GM21515 (cell line): ENCODE results near the gene NTN5.
"Not testable (repeated sequence)": the region's sequence is repeated elsewhere in the genome, so short reads cannot be mapped to it uniquely, and the experiment has no call there.

Source experiments
- ATAC-seq: cut with Tn5 transposase; IDR thresholded peaks from one replicate; pipeline ENCODE4 v1.9.1; 2021; ENCODE audit not compliant: unreplicated experiment

NTN5 gene

DNA sequence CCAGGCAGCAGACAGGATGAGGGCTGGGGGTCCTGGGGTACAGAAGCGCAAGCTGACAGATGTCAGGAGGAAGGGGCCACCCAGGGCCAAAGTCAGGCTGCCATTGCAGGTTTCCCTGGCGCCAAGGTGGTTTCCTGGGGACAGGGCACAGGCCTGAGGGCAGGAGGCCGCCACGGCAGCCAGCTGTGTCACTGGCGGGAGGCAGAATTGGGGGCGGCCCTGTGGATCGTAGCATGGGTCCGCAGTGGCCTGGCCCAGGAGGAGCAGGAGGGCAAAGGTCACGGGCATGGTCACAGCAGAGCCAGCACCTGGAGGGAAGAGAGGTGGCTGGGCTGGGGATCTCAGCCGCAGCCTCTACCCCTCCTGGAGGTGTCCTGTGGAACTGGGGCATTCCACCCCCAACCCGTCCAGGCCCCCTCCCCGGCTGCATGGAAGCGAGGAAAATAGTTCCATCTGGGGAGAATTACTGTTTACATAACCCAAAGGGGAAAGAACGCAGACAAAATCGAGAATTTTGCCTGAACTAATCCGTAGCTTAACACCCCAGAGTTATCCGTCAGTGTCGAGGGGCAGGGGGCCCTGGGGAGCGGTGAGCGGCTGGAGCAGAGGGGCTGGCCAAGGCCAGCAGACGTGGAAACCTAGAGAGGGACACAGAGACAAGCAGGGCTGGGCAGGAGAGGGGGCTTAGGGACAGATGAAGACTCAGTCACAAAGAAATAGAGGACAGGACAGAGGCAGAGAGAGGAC lies 1.9 kb downstream of the NTN5 start:
- ATAC-seq: no peak

DNA sequence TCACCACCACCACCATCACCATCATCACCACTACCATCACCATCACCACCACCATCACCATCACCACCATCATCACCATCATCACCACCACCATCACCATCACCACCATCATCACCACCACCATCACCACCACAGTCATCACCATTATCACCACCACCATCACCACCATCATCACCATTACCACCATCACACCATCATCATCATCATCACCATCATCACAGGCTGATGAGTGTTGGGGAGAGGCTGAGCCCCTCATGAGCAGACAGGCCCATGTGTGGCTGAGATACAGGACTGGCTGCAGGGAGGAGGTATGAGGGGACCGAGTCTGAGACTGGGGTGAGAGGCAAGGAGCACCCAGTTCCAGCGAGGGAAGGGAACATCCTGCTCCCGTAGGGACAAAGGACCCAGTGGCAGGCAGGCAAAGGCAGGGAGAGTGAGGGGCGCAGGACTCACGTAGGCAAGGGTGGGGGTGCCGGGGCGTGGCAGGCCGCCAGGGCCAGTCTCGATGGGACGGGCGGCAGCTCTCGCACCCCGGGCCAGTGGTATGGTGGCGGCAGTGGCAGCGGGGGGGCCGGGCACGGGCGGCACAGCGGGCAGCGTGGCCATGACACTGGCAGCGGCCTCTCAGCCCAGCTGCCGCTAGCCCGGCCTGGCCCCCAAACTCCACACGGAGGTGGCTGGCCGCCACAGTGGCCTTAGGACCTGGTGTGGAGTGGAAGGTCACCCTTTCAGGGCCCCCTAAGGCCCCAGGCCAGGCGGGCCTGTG lies 2.7 kb downstream of the NTN5 start:
- ATAC-seq: no peak

DNA sequence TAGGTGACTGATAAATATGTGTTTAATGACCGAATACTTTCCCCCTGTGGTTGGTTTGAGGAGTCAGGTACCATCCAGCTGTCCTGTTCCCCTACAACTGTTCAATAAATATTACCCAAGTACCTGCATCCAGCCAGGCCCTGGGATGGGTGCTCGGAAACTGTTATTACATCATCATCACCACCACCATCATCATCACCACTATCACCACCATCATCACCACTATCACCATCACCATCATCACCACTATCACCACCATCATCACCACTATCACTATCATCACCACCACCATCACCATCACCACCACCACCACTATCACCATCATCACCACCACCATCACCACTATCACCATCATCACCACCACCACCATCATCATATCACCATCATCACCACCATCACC lies 4.1 kb downstream of the NTN5 start:
- no peak for ATAC-seq

DNA sequence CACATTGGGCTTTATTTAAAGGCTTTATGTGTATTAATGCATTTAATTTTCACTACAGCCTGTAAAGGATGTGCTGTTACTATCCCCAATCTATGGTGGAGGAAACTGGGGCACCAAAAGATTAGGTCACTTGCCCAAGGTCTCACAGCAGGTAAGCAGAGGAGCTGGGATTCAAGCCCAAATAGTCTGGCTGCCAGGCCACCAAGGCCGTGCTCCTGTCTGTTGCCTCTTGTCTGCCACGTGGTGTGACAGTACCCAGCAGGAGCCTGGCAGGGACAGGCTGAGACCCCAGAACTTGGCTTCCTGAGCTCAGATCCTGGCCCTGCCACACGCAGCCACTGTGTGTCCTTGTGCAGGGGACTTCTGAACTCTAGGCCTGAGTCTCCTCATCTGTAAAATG lies 4.5 kb downstream of the NTN5 start:
- no peak for ATAC-seq

DNA sequence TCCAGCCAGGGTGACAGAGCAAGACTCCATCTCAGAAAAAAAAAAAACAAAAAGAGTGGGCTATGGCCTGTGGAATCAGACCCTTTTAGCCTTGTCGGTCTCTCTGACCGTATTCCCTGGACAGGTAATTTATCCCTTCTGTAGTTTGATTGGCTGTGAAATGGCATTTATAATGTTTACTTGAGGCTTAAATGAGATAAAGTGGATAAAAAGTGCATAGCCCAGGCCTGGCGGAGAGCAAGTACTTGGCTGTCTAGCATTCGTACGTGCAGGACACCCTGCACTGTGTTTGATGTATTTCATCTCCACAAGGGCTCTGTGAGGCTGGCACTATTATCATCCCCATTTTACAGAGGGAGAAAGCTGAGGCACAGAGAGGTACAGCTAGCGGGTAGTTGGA lies 7.0 kb downstream of the NTN5 start:
- no peak for ATAC-seq

DNA sequence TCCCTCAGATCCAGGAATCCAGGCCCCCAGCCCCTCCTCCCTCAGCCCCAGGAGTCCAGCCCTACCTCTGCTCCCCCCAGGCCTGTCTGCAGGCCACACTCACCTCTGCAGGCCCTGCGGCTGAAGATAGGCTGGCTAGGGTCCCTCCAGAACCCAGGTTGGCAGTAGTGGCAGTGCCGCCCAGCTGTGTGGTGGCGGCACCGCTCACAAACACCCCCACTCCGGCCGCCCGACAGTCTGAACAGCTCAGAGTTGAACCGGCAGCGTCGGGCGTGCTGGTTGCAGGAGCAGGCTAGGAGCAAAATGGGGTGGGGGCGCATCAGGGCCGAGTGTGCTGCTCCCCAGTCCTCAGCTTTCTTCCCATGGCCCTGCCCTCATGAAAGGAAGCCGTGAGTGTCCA lies 8.3 kb downstream of the NTN5 start:
- ATAC-seq: no peak

DNA sequence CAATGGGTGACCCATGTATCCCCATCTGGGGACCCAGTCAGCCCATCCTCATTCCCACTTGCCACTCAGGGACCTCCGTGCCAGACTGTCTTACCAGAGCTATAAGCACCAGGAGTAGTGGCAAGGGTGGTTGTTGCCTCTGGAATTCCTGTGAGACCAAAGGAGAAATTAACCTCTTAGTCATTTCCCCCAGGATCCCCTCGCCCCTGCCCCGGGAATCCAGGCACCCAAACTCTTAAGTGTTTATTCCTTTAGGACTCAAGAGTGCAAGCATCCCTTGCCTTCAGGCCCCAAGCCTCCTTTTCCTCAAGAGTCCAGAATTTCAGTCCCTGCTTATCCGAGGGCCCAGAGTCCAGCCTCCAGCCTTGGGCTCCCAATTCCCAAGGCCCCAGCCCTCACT lies 9.2 kb downstream of the NTN5 start:
- no peak for ATAC-seq

DNA sequence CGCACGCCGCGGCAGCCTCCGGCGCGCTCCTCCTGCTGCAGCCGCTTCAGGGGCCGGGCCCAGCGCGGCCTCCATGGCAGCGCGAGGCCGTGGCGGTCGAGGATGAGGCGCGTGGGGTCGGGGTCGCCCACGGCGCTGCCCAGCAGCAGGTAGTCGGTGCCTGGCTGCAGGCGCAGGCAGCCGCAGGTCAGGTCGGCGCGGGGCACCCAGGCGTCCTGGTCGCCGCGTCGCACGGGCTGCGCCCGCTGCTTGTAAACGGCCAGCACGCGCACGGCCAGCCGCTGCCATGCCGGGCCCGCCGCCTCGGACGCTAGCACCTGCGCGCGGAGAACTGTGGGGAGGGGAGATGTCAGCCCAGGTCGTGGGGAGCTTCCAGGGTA lies 11.1 kb downstream of the NTN5 start:
- ATAC-seq: no peak

DNA sequence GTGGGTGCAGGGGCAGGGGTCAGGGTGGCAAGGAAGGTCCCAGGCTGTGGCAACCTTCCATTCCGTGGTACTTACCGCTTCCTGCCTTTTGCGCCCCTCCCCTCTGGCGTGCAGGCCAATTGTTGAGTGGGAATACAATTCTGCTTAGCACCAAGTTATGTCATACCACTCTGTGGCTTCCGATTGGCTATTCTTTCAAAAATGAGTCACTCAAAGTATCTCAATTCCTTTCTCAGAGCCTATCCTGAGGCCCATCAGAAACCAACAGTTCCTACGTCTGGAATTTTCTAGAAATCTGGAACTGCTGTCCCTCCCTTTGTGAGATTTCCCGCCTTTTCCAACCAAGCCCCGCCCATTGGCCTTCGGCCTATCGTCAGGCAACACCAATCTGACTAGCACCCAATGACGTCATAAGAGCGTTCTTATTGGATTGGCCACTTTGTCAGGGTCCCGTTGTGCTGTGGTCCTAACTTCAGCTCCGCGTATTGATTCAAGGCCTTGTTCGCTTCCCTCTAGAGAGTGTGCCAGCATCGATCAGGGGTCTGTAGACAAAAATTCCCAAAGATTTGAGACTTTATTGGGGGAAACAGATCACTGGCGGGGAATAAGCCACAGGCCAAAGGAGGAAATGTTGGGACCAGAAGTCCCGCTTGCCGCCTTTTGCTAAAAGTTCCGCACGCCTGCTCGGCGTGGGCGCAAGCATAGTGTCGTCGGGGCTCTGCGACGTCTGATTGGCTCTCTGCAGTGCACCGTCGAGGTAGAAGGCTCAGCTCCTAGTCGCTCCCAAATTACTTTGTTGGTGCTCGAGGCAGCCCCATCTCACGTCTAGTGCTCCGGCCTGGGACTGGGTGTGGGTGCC lies 11.7 kb downstream of the NTN5 start:
- no peak for ATAC-seq

DNA sequence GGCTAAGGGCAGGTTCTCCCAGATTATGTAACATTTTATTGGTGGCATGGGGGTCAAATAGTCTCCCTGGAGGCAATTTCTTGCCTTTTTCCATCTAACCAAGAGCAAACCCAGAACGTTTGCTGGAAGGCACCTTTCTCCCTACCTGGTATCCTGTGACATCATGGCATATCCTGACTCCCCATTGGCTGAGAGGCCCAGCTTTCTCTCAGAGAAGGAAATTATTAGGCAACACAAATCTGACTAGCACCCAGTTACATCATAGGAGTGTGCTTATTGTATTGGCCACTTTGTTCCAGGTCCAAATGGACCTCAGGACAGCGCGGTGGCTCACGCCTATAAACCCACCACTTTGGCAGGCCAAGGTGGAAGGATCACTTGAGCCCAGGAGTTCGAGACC lies 13.0 kb downstream of the NTN5 start:
- no peak for ATAC-seq

DNA sequence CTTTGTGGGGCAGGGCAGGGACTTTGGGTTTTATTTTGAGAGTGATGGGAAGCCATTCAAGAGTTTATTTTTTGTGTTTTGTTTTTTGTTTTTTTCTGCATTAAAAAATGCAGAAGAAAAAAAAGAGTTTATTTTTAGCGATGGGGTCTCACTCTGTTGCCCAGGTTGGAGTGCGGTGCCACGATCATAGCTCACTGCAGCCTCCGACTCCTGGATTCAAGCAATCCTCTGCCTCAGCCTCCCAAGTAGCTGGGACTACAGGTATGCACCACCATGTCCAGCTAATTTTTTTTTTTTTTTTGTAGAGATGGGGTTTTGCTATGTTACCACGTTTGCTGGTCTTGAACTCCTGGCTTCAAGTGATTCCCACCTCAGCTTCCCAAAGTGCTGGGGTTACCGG lies 14.3 kb downstream of the NTN5 start:
- no peak for ATAC-seq

DNA sequence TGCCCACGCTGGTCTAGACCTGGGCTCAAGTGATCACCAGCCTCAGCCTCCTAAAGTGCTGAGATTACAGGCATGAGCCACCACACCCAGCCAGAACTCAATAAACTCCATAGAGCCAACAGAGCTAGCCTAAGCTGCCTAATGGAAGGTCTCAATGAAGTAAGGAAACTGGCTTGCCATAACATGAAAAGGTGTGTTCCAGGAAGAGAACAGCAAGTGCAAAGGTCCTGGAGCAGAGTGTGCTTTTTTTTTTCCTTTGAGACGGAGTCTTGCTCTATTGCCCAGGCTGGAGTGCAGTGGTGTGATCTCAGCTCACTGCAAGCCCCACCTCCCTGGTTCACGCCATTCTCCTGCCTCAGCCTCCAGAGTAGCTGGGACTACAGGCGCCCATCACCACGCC lies 15.0 kb downstream of the NTN5 start:
- ATAC-seq: not testable (repeated sequence)

DNA sequence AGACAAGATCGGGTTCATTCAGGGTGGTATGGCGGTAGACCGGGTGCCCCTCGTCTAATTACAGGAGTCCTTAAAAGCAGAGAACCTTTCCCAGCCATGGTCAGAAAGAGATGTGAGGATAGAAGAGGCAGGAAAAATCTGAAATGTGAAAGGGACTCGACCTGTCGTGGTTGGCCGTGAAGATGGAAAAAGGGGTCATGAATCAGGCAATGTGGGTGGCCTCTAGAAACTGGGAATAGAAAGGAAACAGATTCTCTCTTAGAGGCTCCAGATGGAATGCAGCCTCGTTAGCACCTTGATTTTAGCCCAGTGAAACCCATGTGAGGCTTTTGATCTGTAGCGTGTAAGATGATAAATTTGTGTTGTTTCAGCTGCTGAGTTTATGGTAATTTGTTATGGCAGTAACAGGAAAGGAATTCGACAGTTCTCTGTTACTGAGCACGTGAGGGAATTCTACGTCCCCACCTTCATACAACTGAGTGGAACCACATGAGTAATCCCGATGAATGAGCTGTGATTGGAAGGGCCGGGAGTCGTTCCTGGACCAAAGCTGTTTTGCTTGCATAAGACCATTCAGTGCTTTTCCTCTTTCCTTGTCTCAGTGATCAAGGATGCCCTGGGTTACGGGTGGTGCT lies 15.9 kb downstream of the NTN5 start:
- ATAC-seq: no peak

DNA sequence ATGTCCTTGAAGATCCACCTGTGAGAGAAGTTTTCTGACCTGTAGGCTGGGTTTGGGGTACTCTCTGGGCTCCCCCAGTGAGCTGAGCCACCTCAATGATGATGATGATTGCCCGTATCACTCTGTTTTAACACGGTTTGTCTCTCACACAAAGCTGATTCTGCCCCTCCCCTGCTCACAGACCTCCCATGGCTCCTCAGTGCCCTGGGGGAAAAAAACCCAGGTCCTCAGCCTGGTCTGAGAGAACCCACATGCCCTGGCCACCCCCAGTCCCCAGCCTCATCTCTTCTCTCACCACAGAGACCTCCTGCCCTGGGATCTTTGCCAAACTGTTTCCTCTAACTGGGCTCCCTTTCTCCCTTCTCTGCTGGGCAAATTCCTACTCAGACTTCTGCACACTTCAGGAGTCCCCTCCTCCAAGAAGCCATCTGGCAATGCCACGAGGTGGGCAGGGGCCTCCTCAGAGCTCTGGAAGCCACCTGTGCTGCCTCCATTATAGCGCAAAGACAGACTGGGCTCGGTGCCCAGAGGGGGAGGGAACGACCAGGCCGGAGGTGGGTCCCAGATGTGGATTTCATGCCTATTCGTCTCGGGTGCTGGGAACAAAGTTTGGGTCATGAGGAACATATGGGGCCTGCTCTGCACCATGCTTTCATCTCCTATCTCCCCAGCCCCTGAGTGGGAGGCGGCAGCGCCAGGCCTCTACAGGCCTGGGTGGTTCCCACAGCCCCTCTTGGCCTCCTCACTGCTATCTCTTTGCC lies 18.3 kb downstream of the NTN5 start:
- ATAC-seq: no peak

DNA sequence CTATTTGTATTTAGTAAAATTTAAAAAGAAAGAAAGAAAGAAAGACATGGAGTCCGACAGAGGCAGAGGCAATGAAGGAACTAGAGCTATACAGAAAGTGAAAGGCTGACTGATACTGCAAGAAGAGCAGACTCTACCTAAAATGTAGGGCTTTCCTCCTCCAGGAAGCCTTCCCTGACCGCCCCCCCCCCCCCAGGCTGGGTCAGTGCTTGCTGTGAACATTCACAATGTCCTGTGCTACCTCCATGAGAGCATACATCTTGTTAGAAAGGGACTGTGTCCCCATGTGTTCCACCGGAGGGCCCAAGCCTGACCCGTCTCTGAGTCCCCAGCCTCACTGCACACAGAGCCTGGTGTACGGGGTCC lies 21.2 kb downstream of the NTN5 start:
- no peak for ATAC-seq

DNA sequence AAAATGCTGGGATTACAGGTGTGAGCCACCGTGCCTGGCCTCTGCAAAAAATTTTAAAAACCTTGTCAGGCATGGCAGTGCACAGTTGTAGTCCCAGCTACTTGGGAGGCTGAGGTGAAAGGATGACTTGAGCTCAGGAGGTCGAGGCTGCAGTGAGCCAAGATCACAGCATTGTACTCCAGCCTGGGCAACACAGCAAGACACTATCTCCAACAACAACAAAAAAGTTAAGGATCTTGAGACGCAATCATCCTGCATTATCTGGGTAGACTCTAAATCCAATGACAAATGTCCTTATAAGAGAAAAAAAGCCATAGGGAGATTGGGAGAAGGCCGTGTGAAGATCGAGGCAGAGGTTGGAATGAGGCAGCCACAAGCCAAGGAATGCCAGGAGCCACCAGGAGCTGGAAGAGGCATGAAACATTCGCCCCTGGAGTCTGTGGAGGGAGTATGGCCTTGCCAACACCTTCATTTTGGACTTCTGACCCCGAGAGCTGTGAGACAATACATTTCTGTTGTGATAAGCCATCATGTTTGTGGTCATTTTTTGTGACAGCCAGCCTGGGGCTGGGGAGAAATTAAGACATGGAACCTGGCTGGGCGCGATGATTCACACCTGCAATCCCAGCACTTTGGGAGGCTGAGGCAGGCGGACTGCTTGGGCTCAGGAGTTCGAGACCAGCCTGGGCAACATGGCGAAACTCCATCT lies 21.7 kb downstream of the NTN5 start:
- no peak for ATAC-seq

DNA sequence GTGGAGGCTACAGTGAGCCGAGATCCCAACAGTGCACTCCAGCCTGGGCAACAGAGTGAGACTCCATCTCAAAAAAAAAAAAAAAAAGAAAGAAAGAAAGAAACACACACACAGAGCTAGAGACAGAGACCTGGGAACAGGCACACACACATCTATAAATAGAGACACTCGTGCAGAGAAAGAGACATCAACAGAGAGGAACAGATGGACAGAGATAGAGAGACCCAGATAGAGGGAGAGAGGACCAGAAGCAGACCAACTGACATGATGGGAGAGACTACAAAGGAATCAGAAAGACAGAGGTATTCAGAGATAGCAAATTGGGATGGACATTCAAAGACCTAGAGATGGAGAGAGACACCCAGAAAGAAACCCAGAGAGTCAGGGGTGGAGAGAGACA lies 24.7 kb downstream of the NTN5 start:
- no peak for ATAC-seq

DNA sequence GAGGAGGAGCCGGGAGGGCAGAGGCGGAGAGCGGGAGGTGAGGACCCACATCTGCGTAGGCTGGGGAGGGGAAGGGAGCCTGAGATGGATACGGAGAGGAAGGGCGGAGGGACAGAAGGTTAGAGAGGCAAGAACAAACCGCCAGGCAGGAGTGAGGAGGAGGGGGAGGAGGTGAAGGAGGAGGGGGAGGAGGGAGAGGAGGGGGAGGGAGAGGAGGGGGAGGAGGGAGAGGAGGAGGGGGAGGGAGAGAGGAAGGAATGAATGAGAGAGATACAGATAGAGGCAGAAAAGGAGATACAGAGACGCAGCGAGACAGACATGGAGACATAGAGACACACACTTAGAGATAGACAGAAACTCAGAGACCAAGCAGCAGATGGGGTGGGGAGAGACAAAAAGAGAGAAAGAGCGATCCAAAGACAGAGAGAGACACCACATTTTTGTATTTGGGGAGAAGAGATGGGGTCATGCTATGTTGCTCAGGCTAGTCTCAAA lies 26.0 kb downstream of the NTN5 start:
- no peak for ATAC-seq

DNA sequence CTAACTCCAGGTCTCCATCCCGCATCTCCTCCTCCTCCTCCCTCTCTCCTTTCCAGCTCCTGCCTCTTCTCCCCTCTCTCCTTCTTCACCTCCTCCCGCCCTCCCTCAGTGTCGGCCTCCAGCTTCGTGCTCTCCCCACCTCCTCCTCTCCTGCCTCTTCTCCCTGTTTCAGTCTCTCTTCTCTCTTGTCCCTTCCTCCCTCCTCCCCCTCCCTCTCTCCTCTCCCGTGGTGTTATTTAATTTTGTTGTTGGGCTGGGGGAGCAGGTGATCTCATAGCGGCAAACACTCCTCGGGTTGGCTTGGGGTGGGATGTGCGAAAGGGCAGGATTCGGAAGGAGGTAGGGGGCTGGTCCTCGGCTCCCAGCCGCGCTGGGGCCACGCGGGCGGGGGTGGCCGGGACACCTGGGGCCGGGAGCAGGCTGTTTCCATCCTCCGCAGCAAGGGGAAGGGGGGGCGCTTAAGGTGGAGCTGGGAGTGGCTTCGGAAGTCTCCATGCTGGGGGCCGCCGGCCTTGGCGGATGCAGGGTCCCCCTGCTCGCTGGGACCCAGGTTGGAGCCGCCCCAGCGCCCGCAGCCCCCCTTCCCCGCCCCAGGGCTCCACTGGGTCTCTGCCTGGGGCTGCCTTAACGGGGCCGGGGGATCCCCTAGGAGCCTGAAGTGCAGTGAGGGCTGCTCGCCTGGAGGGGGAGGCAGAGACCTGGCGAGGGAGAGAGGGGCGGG lies 26.7 kb downstream of the NTN5 start, which contains the start of gene CA11:
Gene CA11, minus strand, starts transcription at position 187 of the 721 bp plus-strand sequence. CDS start 555 bp downstream, outside the sequence.
- peak; percentile 66 for ATAC-seq
